HCT116 (cell line): ENCODE results near the gene SNX9. TPM values are rescaled to one million over a fixed set of nuclear protein-coding genes. Genes with fewer than 3 reads are reported as not detected.

ENCODE experiments used
- ATAC-seq: fragments of 200-7000 bp; cut with Tn5 transposase; 2 replicates; pipeline ENCODE4 v1.9.1; 2020; ENCODE audit warnings: mild to moderate bottlenecking, moderate library complexity
- BruUV-seq: library from RNA; stranded (reverse); fragments of 400-500 nt; replicated peaks from 2 replicates; lab custom pipeline; 2021; lab: Mats Ljungman, UMichigan
- CTCF ChIA-PET: fragments of 300-600 bp; sonication (Branson Sonifier 250); formaldehyde crosslinking; loops from one replicate; lab custom pipeline; 2021; ENCODE audit warnings: antibody characterized with exemption; lab: Charles Lee
- POLR2A ChIA-PET: fragments of 300-600, 350-600 bp; sonication (Branson Sonifier 250); formaldehyde crosslinking; loops from one replicate; lab custom pipeline; 2021; ENCODE audit warnings: antibody characterized with exemption; lab: Charles Lee
- RAD21 ChIA-PET, 2 experiments: fragments of 300-600 bp; sonication (Branson Sonifier 250); formaldehyde crosslinking; loops; one replicate each; lab custom pipeline; 2023; ENCODE audit warnings: low total read pairs in 2 of 2; ENCODE audit not compliant: uncharacterized antibody in 2 of 2, unreplicated experiment in 2 of 2, low non-redundant PET in 1 of 2; lab: Charles Lee
- DNase-seq: peaks from one replicate; pipeline ENCODE4 v3.0.0-alpha.2; 2010; ENCODE audit warnings: low read depth, low spot score
- H2AFZ ChIP-seq: fragments of 200-600 bp; shearing (Covaris generic), sonication (generic); 2 replicates; pipeline ENCODE4 v1.6.1; 2017; ENCODE audit warnings: low read depth, mixed run types, mixed read lengths, antibody characterized with exemption, low read length; ENCODE audit not compliant: poor library complexity, severe bottlenecking
- H3K27ac ChIP-seq: 2 replicates; pipeline ENCODE4 v1.5.1; 2012; ENCODE audit warnings: low read depth, low read length
- H3K27me3 ChIP-seq: fragments of 200-600 bp; sonication (generic); 2 replicates; pipeline ENCODE4 v1.6.1; 2016; ENCODE audit warnings: mixed run types, low read length, mixed read lengths; ENCODE audit not compliant: insufficient read depth
- H3K36me3 ChIP-seq, 2 experiments: fragments of 200-500 bp in 1 of 2; fragments of 200-600 bp in 1 of 2; sonication (Bioruptor generic) in 1 of 2; sonication (generic) in 1 of 2; 2 replicates each; pipeline versions ENCODE4 v1.5.1 to v1.6.1; 2014 to 2016; ENCODE audit warnings: low read length in 2 of 2, inconsistent platforms in 1 of 2, mixed read lengths in 1 of 2, mixed run types in 1 of 2; ENCODE audit not compliant: insufficient read depth in 2 of 2, control insufficient read depth in 1 of 2
- H3K4me1 ChIP-seq, 2 experiments: fragments of 200-600 bp in 1 of 2; sonication (generic) in 1 of 2; 2 replicates each; pipeline versions ENCODE4 v1.5.1 to v1.6.1; 2012 to 2017; ENCODE audit warnings: low read length in 2 of 2, inconsistent platforms in 1 of 2, mild to moderate bottlenecking in 1 of 2, mixed read lengths in 1 of 2, mixed run types in 1 of 2, moderate library complexity in 1 of 2; ENCODE audit not compliant: insufficient read depth in 2 of 2, control insufficient read depth in 1 of 2
- H3K4me2 ChIP-seq: fragments of 200-600 bp; sonication (generic); 2 replicates; pipeline ENCODE4 v1.6.1; 2017; ENCODE audit warnings: mixed run types, low read length, mixed read lengths
- H3K4me3 ChIP-seq, 2 experiments: fragments of 200-600 bp in 1 of 2; sonication (generic) in 1 of 2; replicated peaks in 1 of 2; 2 replicates each; pipeline ENCODE4 v1.5.1; 2011 to 2016; ENCODE audit warnings: low read length in 2 of 2, control low read depth in 1 of 2, low read depth in 1 of 2, mild to moderate bottlenecking in 1 of 2, mixed read lengths in 1 of 2, mixed run types in 1 of 2
- H3K79me2 ChIP-seq: fragments of 200-600 bp; sonication (generic); 2 replicates; pipeline ENCODE4 v1.6.1; 2017; ENCODE audit warnings: mild to moderate bottlenecking, mixed run types, low read length, moderate library complexity, mixed read lengths; ENCODE audit not compliant: insufficient read depth
- H3K9ac ChIP-seq: fragments of 200-600 bp; sonication (generic); 2 replicates; pipeline ENCODE4 v1.6.1; 2016; ENCODE audit warnings: low read length, mixed read lengths
- H3K9me2 ChIP-seq: fragments of 200-600 bp; sonication (generic), shearing (Covaris generic); 2 replicates; pipeline ENCODE4 v1.6.1; 2017; ENCODE audit warnings: mixed run types, mild to moderate bottlenecking, moderate library complexity; ENCODE audit not compliant: insufficient read depth
- H3K9me3 ChIP-seq, 2 experiments: fragments of 200-500 bp in 1 of 2; fragments of 200-600 bp in 1 of 2; sonication (Bioruptor generic) in 1 of 2; sonication (generic) in 1 of 2; 2 replicates each; pipeline ENCODE4 v1.6.1; 2014 to 2017; ENCODE audit warnings: low read length in 2 of 2, mixed read lengths in 2 of 2, inconsistent platforms in 1 of 2, low read depth in 1 of 2, mild to moderate bottlenecking in 1 of 2, mixed run types in 1 of 2, moderate library complexity in 1 of 2; ENCODE audit not compliant: control insufficient read depth in 1 of 2, insufficient read depth in 1 of 2
- H4K20me1 ChIP-seq: fragments of 200-600 bp; sonication (generic), shearing (Covaris generic); 2 replicates; pipeline ENCODE4 v1.6.1; 2017; ENCODE audit warnings: mixed run types, mild to moderate bottlenecking, moderate library complexity; ENCODE audit not compliant: insufficient read depth
- CBX3 ChIP-seq: IDR thresholded peaks from 2 replicates; pipeline ENCODE4 v1.6.1; 2012; ENCODE audit warnings: low read depth
- EGR1 ChIP-seq: IDR thresholded peaks from 2 replicates; pipeline ENCODE4 v1.6.1; 2012; ENCODE audit warnings: low read depth
- EZH2 ChIP-seq: fragments of 200-600 bp; sonication (generic); IDR thresholded peaks from 2 replicates; pipeline ENCODE4 v1.6.1; 2017; ENCODE audit warnings: antibody characterized with exemption, mixed run types
- EZH2phosphoT487 ChIP-seq: fragments of 200-600 bp; IDR thresholded peaks from 2 replicates; pipeline ENCODE4 v1.6.1; 2018; ENCODE audit warnings: antibody characterized with exemption, borderline replicate concordance
- JUND ChIP-seq: IDR thresholded peaks from 2 replicates; pipeline ENCODE4 v1.6.1; 2012
- POLR2A ChIP-seq: IDR thresholded peaks from 2 replicates; pipeline ENCODE4 v1.7.0; 2011; ENCODE audit warnings: borderline replicate concordance; ENCODE audit not compliant: insufficient read depth, insufficient read length; ENCODE audit errors: extremely low read depth
- RAD21 ChIP-seq: IDR thresholded peaks from 2 replicates; pipeline ENCODE4 v1.6.1; 2012; ENCODE audit warnings: low read depth, mild to moderate bottlenecking
- SIN3A ChIP-seq: IDR thresholded peaks from 2 replicates; pipeline ENCODE4 v1.6.1; 2012; ENCODE audit warnings: low read depth
- TCF7L2 ChIP-seq: IDR thresholded peaks from 2 replicates; pipeline ENCODE4 v1.7.0; 2011; ENCODE audit warnings: borderline replicate concordance, inconsistent platforms; ENCODE audit not compliant: insufficient read depth, insufficient read length; ENCODE audit errors: extremely low read depth
- YY1 ChIP-seq: IDR thresholded peaks from 2 replicates; pipeline ENCODE4 v1.6.1; 2011; ENCODE audit warnings: low read length, low read depth, moderate library complexity, mild to moderate bottlenecking; ENCODE audit not compliant: insufficient replicate concordance; ENCODE audit errors: extremely low read depth
- ZFX ChIP-seq: fragments of 450-650 bp; IDR thresholded peaks from 2 replicates; pipeline ENCODE4 v1.6.1; 2017
- intact Hi-C: fragments of 100-400 bp; cut with micrococcal nuclease; formaldehyde crosslinking; loops from 2 replicates; pipeline ENCODE4 v1.10.0; 2022
- total RNA-seq: library from RNA; stranded (reverse); gene quantifications from one replicate; pipeline ENCODE4 v1.2.1, GENCODE V29; 2021; ENCODE audit not compliant: unreplicated experiment
- TF ChIP-seq, protein P1 (sequence below): IDR thresholded peaks from 2 replicates; pipeline ENCODE4 v1.6.1; 2012
- TF ChIP-seq, protein P2 (sequence below): IDR thresholded peaks from 2 replicates; pipeline ENCODE4 v1.6.1; 2012
- TF ChIP-seq, protein P3 (sequence below): IDR thresholded peaks from 2 replicates; pipeline ENCODE4 v1.6.1; 2011; ENCODE audit warnings: mild to moderate bottlenecking, low read length, moderate library complexity; ENCODE audit not compliant: insufficient replicate concordance; ENCODE audit errors: extremely low read depth
- TF ChIP-seq, protein P4 (sequence below), 3 experiments: fragments of 200-600 bp in 1 of 3; sonication (generic) in 1 of 3; IDR thresholded peaks in 2 of 3; conservative IDR thresholded peaks in 1 of 3; 2 replicates each; pipeline ENCODE4 v1.5.1; 2012 to 2017; ENCODE audit warnings: low read depth in 2 of 3, low read length in 2 of 3, antibody characterized with exemption in 1 of 3, borderline replicate concordance in 1 of 3, control low read depth in 1 of 3, mild to moderate bottlenecking in 1 of 3, mixed read lengths in 1 of 3, mixed run types in 1 of 3, moderate library complexity in 1 of 3; ENCODE audit not compliant: insufficient read depth in 1 of 3

SNX9 gene
- total RNA-seq, 1 experiment from 2014 or later: 42.5 TPM

DNA sequence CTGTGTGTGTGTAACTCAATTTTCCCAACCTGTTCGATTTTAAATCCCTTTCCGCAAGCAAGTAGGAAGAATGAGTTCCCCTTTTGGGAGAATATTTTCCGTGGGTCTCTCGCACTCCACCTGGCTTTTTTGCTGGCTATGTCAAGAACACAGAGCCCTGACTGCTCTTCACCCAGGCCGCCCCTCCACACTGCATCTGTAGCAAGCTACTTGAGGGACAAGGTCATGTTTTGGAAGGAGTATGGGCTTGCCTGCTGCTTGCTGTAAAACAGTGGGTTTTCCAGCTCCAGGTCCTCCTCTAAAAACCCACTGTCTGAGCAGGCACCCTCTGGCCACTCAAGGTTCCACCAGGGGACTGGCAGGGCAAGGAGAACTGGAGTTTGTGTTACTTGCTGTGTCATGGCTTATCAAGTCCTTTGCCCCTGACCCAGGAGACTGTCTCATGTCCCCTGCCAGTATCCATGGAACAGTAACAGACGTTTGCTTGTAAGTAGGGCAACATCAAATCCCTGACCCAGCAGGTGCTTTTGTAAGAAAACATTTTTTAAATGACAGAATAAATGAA is 123.1 kb downstream of the SNX9 start:
- Histone ChIP-seq H3K27me3 (no peaks in the 10 kb centered on the region), H3K4me1 (no peaks in the 10 kb centered on the region), H4K20me1 (no peaks in the 10 kb centered on the region), H3K4me3 (no peak overlapping the region), H3K9me2 (no peaks in the 10 kb centered on the region)
- RAD21 ChIA-PET: no interaction called here
- POLR2A ChIA-PET: no interaction called here
- TF ChIP-seq, protein P1, sequence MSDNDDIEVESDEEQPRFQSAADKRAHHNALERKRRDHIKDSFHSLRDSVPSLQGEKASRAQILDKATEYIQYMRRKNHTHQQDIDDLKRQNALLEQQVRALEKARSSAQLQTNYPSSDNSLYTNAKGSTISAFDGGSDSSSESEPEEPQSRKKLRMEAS: no peak
- no peak for TF ChIP-seq JUND
- TF ChIP-seq, all 23 proteins: peak for 0
- Histone ChIP-seq H3K4me2 (no peak overlapping the region), H3K79me2 (no peaks in the 10 kb centered on the region), H2AFZ (no peak overlapping the region), H3K36me3 (peaks cover 12 to 21% of the 10 kb centered on the region in 2 experiments; a peak in 3 of 4 replicates), H3K9ac (no peak overlapping the region), H3K9me3 (no peaks in the 10 kb centered on the region; a peak in 1 of 4 replicates), H3K27ac (no peak overlapping the region)
- CTCF ChIA-PET: no interaction called here
- ATAC-seq (no peak), DNase-seq (no peak)
- BruUV-seq: no TSS peak
- intact Hi-C loops: loop anchor here (5.0 to 10.0 kb wide), 3 partner anchors 184 to 631 kb away; no protein-coding TSS in a partner anchor

DNA sequence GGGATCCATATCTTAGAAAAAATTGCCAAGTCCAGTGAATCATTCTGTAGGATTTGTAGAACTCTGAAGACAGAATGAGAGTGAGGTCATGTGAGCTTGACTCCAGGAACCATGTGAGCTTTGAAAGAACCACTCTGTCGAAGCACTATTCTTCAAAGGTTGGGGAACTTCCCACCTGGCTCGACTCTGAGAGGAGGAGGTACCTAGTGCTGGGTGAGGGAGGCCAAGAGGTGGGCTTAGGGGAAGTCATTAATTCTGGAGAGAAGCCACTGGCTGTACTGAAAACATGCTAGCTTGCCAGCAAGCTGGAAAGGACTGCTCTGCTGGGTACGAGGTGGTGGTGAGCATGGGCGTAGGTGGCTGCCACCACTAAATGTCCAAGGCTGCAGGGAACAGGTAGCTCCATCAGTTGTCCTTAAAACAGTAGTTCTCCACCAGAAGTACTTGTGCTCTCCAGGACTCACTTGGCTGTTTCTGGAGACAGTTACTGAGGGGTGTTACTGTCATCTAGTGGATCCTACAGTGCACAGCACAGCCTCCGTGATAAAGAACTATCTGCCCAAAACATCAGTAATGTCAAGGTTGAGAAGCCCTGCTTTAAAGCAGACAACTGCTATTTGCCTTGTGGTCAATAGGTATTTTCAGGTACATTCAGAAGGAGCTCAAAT is 124.0 kb downstream of the SNX9 start:
- H3K4me2 ChIP-seq: no peak overlapping the region
- DNase-seq (no peak), ATAC-seq (peak; percentile 81)
- BruUV-seq: no TSS peak
- H2AFZ ChIP-seq: no peak overlapping the region
- no peaks in the 10 kb centered on the region for H4K20me1 ChIP-seq
- H3K36me3 ChIP-seq: peaks cover 12 to 13% of the 10 kb centered on the region in 2 experiments; a peak in 2 of 4 replicates
- no peak overlapping the region for H3K9ac ChIP-seq
- intact Hi-C loops: loop anchor here (5.0 to 10.0 kb wide), 3 partner anchors 185 to 632 kb away; no protein-coding TSS in a partner anchor
- RAD21 ChIA-PET: no interaction called here
- H3K4me1 ChIP-seq: no peaks in the 10 kb centered on the region
- CTCF ChIA-PET: no interaction called here
- no peaks in the 10 kb centered on the region; a peak in 1 of 4 replicates for H3K9me3 ChIP-seq
- H3K27ac ChIP-seq: no peak overlapping the region
- no peaks in the 10 kb centered on the region for H3K27me3 ChIP-seq
- H3K9me2 ChIP-seq: no peaks in the 10 kb centered on the region
- H3K4me3 ChIP-seq: no peak overlapping the region
- no peaks in the 10 kb centered on the region for H3K79me2 ChIP-seq
- TF ChIP-seq, protein P2, sequence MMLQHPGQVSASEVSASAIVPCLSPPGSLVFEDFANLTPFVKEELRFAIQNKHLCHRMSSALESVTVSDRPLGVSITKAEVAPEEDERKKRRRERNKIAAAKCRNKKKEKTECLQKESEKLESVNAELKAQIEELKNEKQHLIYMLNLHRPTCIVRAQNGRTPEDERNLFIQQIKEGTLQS: no peak
- TF ChIP-seq ZFX (no peak), EZH2 (no peak), CBX3 (no peak), EZH2phosphoT487 (no peak), RAD21 (peak; percentile 72), POLR2A (no peak), JUND (no peak), TCF7L2 (no peak), EGR1 (no peak), YY1 (no peak), SIN3A (no peak)
- TF ChIP-seq, protein P3, sequence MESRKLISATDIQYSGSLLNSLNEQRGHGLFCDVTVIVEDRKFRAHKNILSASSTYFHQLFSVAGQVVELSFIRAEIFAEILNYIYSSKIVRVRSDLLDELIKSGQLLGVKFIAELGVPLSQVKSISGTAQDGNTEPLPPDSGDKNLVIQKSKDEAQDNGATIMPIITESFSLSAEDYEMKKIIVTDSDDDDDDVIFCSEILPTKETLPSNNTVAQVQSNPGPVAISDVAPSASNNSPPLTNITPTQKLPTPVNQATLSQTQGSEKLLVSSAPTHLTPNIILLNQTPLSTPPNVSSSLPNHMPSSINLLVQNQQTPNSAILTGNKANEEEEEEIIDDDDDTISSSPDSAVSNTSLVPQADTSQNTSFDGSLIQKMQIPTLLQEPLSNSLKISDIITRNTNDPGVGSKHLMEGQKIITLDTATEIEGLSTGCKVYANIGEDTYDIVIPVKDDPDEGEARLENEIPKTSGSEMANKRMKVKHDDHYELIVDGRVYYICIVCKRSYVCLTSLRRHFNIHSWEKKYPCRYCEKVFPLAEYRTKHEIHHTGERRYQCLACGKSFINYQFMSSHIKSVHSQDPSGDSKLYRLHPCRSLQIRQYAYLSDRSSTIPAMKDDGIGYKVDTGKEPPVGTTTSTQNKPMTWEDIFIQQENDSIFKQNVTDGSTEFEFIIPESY: no peak
- TF ChIP-seq, protein P4, sequence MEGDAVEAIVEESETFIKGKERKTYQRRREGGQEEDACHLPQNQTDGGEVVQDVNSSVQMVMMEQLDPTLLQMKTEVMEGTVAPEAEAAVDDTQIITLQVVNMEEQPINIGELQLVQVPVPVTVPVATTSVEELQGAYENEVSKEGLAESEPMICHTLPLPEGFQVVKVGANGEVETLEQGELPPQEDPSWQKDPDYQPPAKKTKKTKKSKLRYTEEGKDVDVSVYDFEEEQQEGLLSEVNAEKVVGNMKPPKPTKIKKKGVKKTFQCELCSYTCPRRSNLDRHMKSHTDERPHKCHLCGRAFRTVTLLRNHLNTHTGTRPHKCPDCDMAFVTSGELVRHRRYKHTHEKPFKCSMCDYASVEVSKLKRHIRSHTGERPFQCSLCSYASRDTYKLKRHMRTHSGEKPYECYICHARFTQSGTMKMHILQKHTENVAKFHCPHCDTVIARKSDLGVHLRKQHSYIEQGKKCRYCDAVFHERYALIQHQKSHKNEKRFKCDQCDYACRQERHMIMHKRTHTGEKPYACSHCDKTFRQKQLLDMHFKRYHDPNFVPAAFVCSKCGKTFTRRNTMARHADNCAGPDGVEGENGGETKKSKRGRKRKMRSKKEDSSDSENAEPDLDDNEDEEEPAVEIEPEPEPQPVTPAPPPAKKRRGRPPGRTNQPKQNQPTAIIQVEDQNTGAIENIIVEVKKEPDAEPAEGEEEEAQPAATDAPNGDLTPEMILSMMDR (IDR thresholded peaks at IDR 0.05 in 2 of 3, conservative IDR thresholded peaks at IDR 0.05 in 1 of 3; ENCODE audit: borderline replicate concordance in 1 of 3, insufficient read depth in 1 of 3, low read depth in 2 of 3, low read length in 2 of 3): peak; percentile 40 to 57 (median 55); a peak in 5 of 6 replicates
- TF ChIP-seq, all 23 proteins: peak for 2
- POLR2A ChIA-PET: no interaction called here
